Astrocyte (in vitro differentiated cells and primary cell): Measurements from ENCODE around the gene ZMIZ1.

Experiments used
- EZH2 ChIP-seq: IDR thresholded peaks from 2 replicates; pipeline ENCODE4 v1.6.1; 2012; ENCODE audit warnings: mild to moderate bottlenecking, low read length, inconsistent platforms; ENCODE audit not compliant: insufficient read depth
- TF ChIP-seq, protein P1 (sequence below): IDR thresholded peaks from 2 replicates; pipeline ENCODE4 v1.5.1; 2011; ENCODE audit warnings: low read depth, mild to moderate bottlenecking, inconsistent platforms, low read length, moderate library complexity; ENCODE audit not compliant: insufficient read depth

DNA sequence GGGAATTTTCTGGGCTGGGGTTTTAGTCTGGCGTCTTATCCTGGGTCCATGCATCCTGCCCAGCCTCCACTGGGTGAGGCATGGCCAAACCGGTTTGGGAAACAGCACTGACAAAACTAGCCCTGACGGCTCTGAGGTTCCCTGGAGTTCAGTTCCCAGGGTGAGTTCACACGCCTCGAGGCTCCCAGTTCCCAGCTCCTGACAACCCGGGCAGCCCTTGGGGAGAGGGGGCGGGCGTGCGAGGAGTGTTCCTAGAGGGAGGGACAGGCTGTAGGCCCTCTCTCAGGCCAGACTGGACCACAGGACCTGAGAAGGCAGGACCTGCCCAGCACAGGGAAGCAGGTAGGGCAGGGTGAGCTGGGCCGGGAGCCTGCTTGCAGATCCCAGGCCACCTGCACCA, 196.2 kb downstream of the ZMIZ1 start:
- no peak for TF ChIP-seq EZH2
- TF ChIP-seq, protein P1, sequence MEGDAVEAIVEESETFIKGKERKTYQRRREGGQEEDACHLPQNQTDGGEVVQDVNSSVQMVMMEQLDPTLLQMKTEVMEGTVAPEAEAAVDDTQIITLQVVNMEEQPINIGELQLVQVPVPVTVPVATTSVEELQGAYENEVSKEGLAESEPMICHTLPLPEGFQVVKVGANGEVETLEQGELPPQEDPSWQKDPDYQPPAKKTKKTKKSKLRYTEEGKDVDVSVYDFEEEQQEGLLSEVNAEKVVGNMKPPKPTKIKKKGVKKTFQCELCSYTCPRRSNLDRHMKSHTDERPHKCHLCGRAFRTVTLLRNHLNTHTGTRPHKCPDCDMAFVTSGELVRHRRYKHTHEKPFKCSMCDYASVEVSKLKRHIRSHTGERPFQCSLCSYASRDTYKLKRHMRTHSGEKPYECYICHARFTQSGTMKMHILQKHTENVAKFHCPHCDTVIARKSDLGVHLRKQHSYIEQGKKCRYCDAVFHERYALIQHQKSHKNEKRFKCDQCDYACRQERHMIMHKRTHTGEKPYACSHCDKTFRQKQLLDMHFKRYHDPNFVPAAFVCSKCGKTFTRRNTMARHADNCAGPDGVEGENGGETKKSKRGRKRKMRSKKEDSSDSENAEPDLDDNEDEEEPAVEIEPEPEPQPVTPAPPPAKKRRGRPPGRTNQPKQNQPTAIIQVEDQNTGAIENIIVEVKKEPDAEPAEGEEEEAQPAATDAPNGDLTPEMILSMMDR = no peak
